IPS DF 4.7 (cell line): Measurements from ENCODE around the gene EIF4E.
"Not testable (repeated sequence)": the region's sequence is repeated elsewhere in the genome, so short reads cannot be mapped to it uniquely, and the experiment has no call there.

Source experiments
- DNase-seq: peaks from one replicate; pipeline ENCODE4 v3.0.0-alpha.2; 2013; ENCODE audit warnings: low spot score; ENCODE audit errors: extremely low read depth

The EIF4E gene

DNA sequence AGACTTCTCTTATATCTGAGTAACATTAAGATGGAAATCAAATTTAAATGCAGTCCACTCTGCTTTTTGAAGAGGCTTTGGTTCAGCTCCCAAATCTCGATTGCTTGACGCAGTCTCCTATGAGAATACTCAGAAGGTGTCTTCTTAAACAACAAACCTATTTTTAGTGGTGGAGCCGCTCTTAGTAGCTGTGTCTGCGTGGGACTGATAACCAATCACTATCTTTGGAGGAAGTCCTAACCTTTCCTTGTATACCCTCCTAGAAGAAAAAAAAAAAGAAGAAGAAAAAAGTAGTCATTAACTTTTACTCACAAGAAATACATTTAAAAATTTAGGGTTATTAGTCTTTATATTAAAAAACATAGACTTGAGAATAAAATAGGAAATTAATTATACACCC, 48.0 kb downstream of the EIF4E start:
- DNase-seq, result not testable (repeated sequence)

GRCh38 chr4:98879515-98879914, 49.4 kb downstream of the EIF4E start:
- DNase-seq, result no peak

- no peak for DNase-seq
These were observed 55.9 kb downstream of the EIF4E start for GRCh38 chr4:98873059-98873458.

- DNase-seq, result not testable (repeated sequence)
These were observed 56.6 kb downstream of the EIF4E start for GRCh38 chr4:98872120-98872906.

DNA sequence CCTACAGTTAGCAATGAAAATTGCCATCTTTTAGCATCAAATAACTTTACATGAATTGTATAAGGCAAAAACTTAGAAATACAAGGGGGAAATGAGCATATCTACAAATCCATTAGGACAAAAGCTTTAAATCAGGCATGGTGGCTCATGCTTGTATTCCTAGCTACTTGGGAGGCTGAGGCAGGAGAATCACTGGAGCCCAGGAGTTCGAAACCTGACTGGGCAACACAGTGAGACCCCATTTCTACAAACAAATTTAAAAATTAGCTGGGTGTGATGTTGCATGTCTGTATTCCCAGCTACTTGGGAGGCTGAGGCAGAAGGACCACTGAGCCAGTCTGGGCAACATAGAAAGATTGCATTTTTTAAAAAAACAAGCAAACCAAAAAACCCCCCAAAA, 61.3 kb downstream of the EIF4E start:
- DNase-seq, result no peak

GRCh38 chr4:98865059-98865458, 63.9 kb downstream of the EIF4E start:
- no peak for DNase-seq

DNA sequence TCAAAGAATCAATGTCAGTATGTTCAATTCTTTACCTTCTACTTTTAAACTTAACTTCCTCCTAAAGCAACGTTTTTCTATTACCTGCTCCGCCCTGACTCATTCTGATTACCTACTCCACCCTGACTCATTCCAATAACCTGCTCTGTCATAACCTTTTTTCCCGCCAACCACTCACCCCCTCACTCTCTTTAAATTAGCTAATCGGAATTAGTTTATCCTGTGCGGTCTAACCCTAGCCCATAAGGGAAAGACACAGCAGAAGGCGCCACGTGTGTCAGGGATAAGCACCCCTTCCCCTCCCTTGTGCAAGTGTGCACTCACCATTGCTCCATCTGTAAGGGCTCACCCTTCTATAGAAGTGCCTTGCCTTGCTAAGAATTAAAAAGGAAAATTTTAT, 64.4 kb downstream of the EIF4E start:
- no peak for DNase-seq

- no peak for DNase-seq
These were observed 66.6 kb downstream of the EIF4E start for GRCh38 chr4:98862371-98862770.

GRCh38 chr4:98861100-98861884, 67.6 kb downstream of the EIF4E start:
- DNase-seq, result no peak

- DNase-seq, result peak; percentile 22
These were observed 77.1 kb downstream of the EIF4E start for GRCh38 chr4:98851806-98852205.

DNA sequence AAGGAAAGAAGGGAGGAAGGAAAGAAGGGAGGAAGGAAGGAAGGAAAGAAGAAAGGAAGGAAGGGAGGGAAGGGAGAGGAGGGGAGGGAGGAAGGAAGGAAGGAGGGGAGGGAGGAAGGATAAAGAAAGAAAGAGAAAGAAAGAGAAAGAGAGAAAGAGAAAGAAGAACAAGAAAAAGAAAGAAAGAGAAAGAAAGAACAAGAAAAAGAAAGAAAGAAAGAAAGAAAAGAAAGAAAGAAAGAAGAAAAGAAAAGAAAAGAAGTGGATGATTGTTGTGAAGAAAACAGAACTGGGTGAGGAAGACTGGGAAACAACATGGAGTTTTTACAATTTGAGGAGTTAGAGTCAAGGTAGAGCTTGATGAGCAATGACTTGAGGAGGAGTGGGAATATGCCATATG, 78.0 kb downstream of the EIF4E start:
- no peak for DNase-seq

DNA sequence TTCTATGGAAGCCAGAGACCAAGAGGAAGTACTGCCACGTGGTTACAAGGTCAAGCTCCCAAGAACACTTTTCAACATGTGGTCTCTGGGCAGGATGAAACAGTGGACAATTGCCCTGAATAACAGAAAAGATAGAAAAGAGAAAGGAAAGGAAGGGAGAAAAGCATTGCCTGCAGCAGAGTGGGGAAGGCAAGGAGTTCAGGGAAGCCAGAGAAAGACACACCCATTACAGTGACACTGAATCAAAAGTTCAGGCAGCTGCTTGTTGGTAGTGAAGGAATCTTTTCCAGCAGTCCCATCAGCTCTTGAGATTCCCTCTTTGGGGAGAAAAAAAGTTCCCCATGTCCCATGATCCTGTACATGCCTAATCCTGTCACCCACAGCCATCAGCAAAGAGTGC, 80.5 kb downstream of the EIF4E start:
- no peak for DNase-seq

- DNase-seq, result no peak
These were observed 83.0 kb downstream of the EIF4E start for GRCh38 chr4:98845960-98846359.

DNA sequence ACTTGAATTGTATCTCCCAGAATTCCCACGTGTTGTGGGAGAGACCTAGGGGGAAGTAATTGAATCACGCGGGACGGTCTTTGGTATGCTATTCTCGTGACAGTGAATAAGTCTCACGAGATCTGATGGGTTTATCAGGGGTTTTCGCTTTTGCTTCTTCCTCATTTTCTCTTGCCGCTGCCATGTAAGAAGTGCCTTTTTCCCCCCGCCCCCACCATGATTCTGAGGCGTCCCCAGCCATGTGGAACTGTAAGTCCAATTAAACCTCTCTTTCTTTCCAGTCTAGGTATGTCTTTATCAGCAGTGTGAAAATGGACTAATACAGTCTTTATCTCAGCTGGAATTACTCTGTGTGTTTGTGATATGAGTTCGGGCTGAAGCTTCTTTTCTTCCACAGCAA, 86.0 kb downstream of the EIF4E start:
- not testable (repeated sequence) for DNase-seq

GRCh38 chr4:98838977-98839618, 89.8 kb downstream of the EIF4E start:
- no peak for DNase-seq

DNA sequence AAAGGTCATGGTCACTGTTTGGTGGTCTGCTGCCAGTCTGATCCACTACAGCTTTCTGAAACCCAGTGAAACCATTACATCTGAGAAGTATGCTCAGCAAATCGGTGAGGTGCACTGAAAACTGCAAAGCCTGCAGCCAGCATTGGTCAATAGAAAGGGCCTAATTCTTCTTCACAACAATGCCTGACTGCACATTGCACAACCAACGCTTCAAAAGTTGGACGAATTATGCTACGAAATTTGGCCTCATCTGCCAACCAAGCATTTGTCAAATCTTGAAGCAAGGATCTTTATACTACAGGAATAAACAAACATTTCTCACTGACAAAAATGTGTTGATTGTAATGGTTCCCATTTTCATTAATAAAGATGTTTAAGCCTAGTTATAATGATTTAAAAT, 90.4 kb downstream of the EIF4E start:
- no peak for DNase-seq

DNA sequence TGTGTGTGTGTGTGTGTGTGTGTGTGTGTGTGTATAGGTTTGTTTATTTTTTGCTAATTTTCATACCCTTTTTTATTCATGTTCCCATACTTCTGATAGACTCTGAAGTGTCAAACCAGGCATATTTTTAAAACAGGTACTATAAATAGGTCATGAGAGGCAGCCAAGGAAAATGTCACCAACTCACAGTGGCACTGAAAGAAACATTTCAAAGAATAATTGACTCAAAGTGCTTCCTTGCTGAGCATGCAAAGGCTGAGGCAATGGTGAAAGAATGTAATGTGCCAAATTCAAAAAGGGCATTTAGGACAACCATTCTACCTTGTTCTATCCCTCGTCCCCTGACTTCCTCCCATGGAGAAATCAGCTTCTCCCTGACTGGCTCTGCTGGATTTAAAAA, 95.5 kb downstream of the EIF4E start:
- no peak for DNase-seq

DNA sequence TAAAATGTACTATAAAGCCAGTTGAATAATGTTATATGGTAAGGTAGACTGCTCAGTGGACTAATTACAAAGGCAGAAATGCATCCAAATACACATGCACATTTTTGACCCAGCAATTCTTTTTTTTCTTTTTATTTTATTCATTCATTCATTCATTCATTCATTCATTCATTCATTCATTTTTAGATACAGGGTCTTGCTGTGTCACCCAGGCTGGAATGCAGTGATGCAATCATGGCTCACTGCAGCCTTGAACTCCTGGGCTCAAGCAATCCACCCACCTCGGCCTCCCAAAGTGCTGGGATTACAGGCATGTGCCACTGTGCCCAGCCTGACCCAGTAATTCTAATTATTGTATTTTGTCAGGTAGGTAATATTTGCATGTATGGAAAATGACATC, 97.9 kb downstream of the EIF4E start:
- not testable (repeated sequence) for DNase-seq
